ENCODE data around the gene PGLYRP3. TPM values are rescaled to one million over a fixed set of nuclear protein-coding genes. Genes with fewer than 3 reads are reported as not detected.

The PGLYRP3 gene
- total and polyA plus RNA-seq, 2 of the 13 experiments (the other 11 are each of a cell fraction or from before 2014, with no cell fraction given), result not detected

DNA sequence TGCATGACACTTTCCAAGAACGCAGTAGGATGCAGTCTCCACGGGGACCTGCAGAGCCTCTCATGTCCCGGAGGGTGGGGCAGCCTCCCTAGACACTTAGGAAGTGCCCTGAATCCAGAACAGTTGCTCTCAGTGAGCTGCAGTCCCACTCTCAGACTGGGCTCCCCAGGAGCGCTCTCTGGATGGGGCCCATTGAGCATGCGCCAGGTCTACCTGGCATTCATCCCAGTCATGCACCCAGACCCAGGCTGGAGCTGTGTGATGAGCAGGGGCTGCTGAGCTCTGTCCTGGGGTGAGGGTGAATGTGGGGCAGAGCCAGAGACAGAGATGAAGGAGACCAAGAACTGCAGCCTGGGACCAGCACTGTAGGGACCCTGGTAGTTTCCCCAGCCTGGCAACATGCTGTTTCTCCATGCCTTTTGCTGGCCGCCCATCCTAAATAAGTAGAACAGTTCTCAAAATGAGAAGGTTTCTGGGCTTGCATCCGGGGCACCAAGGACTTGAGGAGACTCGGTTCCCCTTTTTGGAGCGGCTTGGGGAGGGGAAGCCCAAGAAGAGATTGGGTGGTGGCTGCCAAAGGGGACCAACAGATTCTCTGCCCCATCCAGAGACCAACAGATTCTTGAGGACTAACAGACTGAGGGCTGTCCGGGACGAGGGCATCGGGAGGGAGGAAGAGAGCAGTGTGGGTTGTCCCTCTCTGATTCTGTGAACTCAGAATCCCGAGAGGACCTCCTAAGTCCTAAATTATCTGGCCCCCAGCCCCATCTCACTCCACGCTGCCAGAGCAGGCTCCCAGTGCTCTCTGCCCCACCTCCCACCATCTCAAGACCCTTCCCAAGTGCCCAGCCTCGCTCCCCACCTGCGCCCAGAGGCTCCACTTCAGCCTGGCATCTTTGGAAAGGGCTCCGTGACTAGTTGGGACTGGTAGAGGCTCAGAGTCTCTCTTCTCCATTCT lies 36.9 kb upstream of the PGLYRP3 start:
- Histone ChIP-seq H3K27me3 (ENCODE audit: control insufficient read depth in 1 of 2, insufficient read depth in 2 of 2, low read length in 2 of 2) (peaks cover 1 to 6% of the 10 kb centered on the region in 2 experiments; a peak in 3 of 5 replicates), H3K27ac (ENCODE audit: extremely low read length, insufficient read depth, low read length) (no peak overlapping the region), H3K36me3 (replicated peaks in 1 of 2; ENCODE audit: control insufficient read depth in 1 of 2, insufficient read depth in 2 of 2, low read length in 2 of 2) (no peaks in the 10 kb centered on the region), H3K4me1 (ENCODE audit: insufficient read depth, low read length) (no peaks in the 10 kb centered on the region), H3K4me3 (replicated peaks in 1 of 3; ENCODE audit: insufficient read depth in 1 of 3, low read depth in 2 of 3, low read length in 3 of 3) (no peak overlapping the region), H4K20me1 (ENCODE audit: insufficient read depth, low read length) (peaks cover 5% of the 10 kb centered on the region), H3K79me2 (ENCODE audit: insufficient read depth, low read length) (no peaks in the 10 kb centered on the region), H3K9ac (ENCODE audit: insufficient read depth, low read depth, low read length) (no peak overlapping the region), H3K4me2 (ENCODE audit: low read depth, low read length) (no peak overlapping the region), H2AFZ (ENCODE audit: low read length) (no peak overlapping the region), H3K9me3 (ENCODE audit: low read length) (no peaks in the 10 kb centered on the region)
- ATAC-seq, result peak; percentile 69
- BruUV-seq (replicated peaks), result no TSS peak
- DNase-seq (ENCODE audit: low spot score), result no peak
- 2% methylated on average over 15 of the region's 17 CpGs for WGBS (ENCODE audit: low lambda C conversion rate)
- ChIA-PET CTCF (ENCODE audit: low intra/inter-chr PET ratio, low total read pairs) (no interaction called here), POLR2A (no interaction called here)
- TF ChIP-seq CREBL2 (CRISPR knock-in tag; IDR thresholded peaks at IDR 0.05; ENCODE audit: borderline replicate concordance) (no peak), ZBTB37 (CRISPR knock-in tag; IDR thresholded peaks at IDR 0.05) (no peak), ZNF331 (CRISPR knock-in tag; IDR thresholded peaks at IDR 0.05) (no peak), MXD4 (CRISPR knock-in tag; IDR thresholded peaks at IDR 0.05) (no peak), TBL1XR1 (IDR thresholded peaks at IDR 0.05; ENCODE audit: borderline replicate concordance, low read length, partially characterized antibody) (no peak), NPAS2 (CRISPR knock-in tag; IDR thresholded peaks at IDR 0.05; ENCODE audit: borderline replicate concordance) (no peak)
- FAIRE-seq, result no peak
- intact Hi-C loops (cut with micrococcal nuclease; ENCODE audit: unreplicated experiment), result no loop called here
- in situ Hi-C loops (cut with HindIII; ENCODE audit: extremely low pct_ligation_motif_present, low pct_unique_long_range_greater_than_20kb), result loop anchor here (5.0 kb wide), 1 partner anchor 148 kb away; no protein-coding TSS in a partner anchor
